GM12878 (cell line): ENCODE results near the gene SBNO2. TPM values are rescaled to one million over a fixed set of nuclear protein-coding genes. Genes with fewer than 3 reads are reported as not detected.

ENCODE experiments used
- BCL11A ChIP-seq: IDR thresholded peaks from 2 replicates; pipeline ENCODE4 v1.6.1; 2011; ENCODE audit warnings: low read depth, low read length
- BHLHE40 ChIP-seq, 2 experiments: fragments of 450-650 bp in 1 of 2; IDR thresholded peaks; 2 replicates each; pipeline ENCODE4 v1.6.1; 2011 to 2017; ENCODE audit warnings: low read depth in 2 of 2, borderline replicate concordance in 1 of 2, improper control_type of control experiment in 1 of 2, low read length in 1 of 2, mild to moderate bottlenecking in 1 of 2
- BMI1 ChIP-seq: fragments of 450-650 bp; IDR thresholded peaks from 2 replicates; pipeline ENCODE4 v1.6.1; 2016; ENCODE audit warnings: mild to moderate bottlenecking, moderate library complexity, borderline replicate concordance
- CBFB ChIP-seq: IDR thresholded peaks from 2 replicates; pipeline ENCODE4 v1.6.1; 2016; ENCODE audit warnings: antibody characterized with exemption, low read depth
- CTCF ChIP-seq, 3 experiments: IDR thresholded peaks in 2 of 3; conservative IDR thresholded peaks in 1 of 3; 2 replicates each; pipeline ENCODE4 v1.5.1; 2011; ENCODE audit warnings: low read depth in 3 of 3, low read length in 3 of 3, mild to moderate bottlenecking in 3 of 3, control low read depth in 2 of 3, moderate library complexity in 2 of 3, inconsistent platforms in 1 of 3, mixed read lengths in 1 of 3; ENCODE audit not compliant: control insufficient read depth in 2 of 3, insufficient read depth in 1 of 3; ENCODE audit errors: extremely low read depth in 1 of 3
- DPF2 ChIP-seq: fragments of 450-650 bp; IDR thresholded peaks from 2 replicates; pipeline ENCODE4 v1.6.1; 2017; ENCODE audit warnings: mild to moderate bottlenecking
- FOS ChIP-seq: IDR thresholded peaks from 3 replicates; pipeline ENCODE4 v1.6.1; 2011; ENCODE audit warnings: borderline replicate concordance; ENCODE audit not compliant: insufficient read length; ENCODE audit errors: extremely low read depth
- GABPA ChIP-seq: IDR thresholded peaks from 2 replicates; pipeline ENCODE4 v1.6.1; 2014; ENCODE audit warnings: antibody characterized with exemption, low read depth, mild to moderate bottlenecking, inconsistent platforms
- HCFC1 ChIP-seq: fragments of 150-350 bp; IDR thresholded peaks from 2 replicates; pipeline ENCODE4 v1.6.1; 2014; ENCODE audit warnings: low read length
- HDAC2 ChIP-seq: fragments of 200-600 bp; sonication (generic); IDR thresholded peaks from 2 replicates; pipeline ENCODE4 v1.6.1; 2017
- KDM1A ChIP-seq: fragments of 200-600 bp; sonication (generic); IDR thresholded peaks from 2 replicates; pipeline ENCODE4 v1.6.1; 2016; ENCODE audit warnings: borderline replicate concordance
- MTA2 ChIP-seq: fragments of 450-650 bp; IDR thresholded peaks from 2 replicates; pipeline ENCODE4 v1.6.1; 2016; ENCODE audit warnings: low read depth, mild to moderate bottlenecking, moderate library complexity
- NBN ChIP-seq: fragments of 450-650 bp; IDR thresholded peaks from 2 replicates; pipeline ENCODE4 v1.6.1; 2016
- NFYA ChIP-seq: IDR thresholded peaks from 2 replicates; pipeline ENCODE4 v1.6.1; 2011; ENCODE audit warnings: low read depth, mild to moderate bottlenecking, low read length, improper control_type of control experiment, borderline replicate concordance
- PAX5 ChIP-seq: IDR thresholded peaks from 2 replicates; pipeline ENCODE4 v1.6.1; 2011; ENCODE audit warnings: low read depth, low read length, borderline replicate concordance
- PML ChIP-seq: IDR thresholded peaks from 2 replicates; pipeline ENCODE4 v1.6.1; 2012; ENCODE audit warnings: low read length, inconsistent platforms
- RAD51 ChIP-seq: fragments of 450-650 bp; IDR thresholded peaks from 2 replicates; pipeline ENCODE4 v1.6.1; 2016; ENCODE audit warnings: moderate library complexity, mild to moderate bottlenecking, inconsistent platforms
- RBBP5 ChIP-seq: fragments of 200-600 bp; sonication (generic); conservative IDR thresholded peaks from 2 replicates; pipeline ENCODE4 v1.6.1; 2016
- STAT1 ChIP-seq: fragments of 450-650 bp; conservative IDR thresholded peaks from 2 replicates; pipeline ENCODE4 v1.6.1; 2014; ENCODE audit warnings: antibody characterized with exemption, mild to moderate bottlenecking
- TCF7 ChIP-seq: IDR thresholded peaks from 2 replicates; pipeline ENCODE4 v1.6.1; 2014; ENCODE audit warnings: antibody characterized with exemption, borderline replicate concordance
- ZNF217 ChIP-seq: fragments of 450-650 bp; IDR thresholded peaks from 2 replicates; pipeline ENCODE4 v1.6.1; 2017; ENCODE audit warnings: antibody characterized with exemption, mild to moderate bottlenecking
- ZNF24 ChIP-seq: fragments of 450-650 bp; IDR thresholded peaks from 2 replicates; pipeline ENCODE4 v1.6.1; 2017; ENCODE audit warnings: antibody characterized with exemption, mild to moderate bottlenecking
- polyA plus RNA-seq, 11 experiments: library from polyadenylated mRNA; depleted of rRNA in 4 of 11; unstranded in 6 of 11; stranded (reverse) in 5 of 11; fragments of >200 nt; fragmentation: Nextera tagmentation in 4 of 11; fragmentation: Illumina TruSeq in 1 of 11; extraction: Ambion mirVana in 4 of 11; extraction: Trizol in 1 of 11; gene quantifications; 1 replicate in 1 of 11; 2 replicates in 10 of 11; pipeline versions ENCODE4 v1.2.1 to v1.2.3, GENCODE V29; 2011 to 2016; ENCODE audit warnings: inconsistent platforms in 2 of 11, missing spikeins in 2 of 11, low read depth in 1 of 11
- total RNA-seq, 4 experiments: library from RNA; depleted of rRNA in 3 of 4; stranded (reverse); fragments of >200 nt in 3 of 4; fragmentation: Illumina TruSeq in 1 of 4; extraction: Trizol in 1 of 4; gene quantifications; 2 replicates each; pipeline versions ENCODE4 v1.2.1 to v1.2.3, GENCODE V29; 2013 to 2021
- TF ChIP-seq, protein P1 (sequence below): IDR thresholded peaks from 2 replicates; pipeline ENCODE4 v1.6.1; 2012; ENCODE audit warnings: low read depth, low read length, improper control_type of control experiment
- TF ChIP-seq, protein P2 (sequence below): IDR thresholded peaks from 2 replicates; pipeline ENCODE4 v1.6.1; 2012; ENCODE audit warnings: mild to moderate bottlenecking, low read depth, low read length
- TF ChIP-seq, protein P3 (sequence below): fragments of 450-650 bp; IDR thresholded peaks from 2 replicates; pipeline ENCODE4 v1.6.1; 2017; ENCODE audit warnings: borderline replicate concordance

SBNO2 gene
- total and polyA plus RNA-seq, 10 of the 15 experiments (the other 5 are each of a cell fraction or from before 2014, with no cell fraction given) = 0.08 to 44.6 (median 5.4) TPM

DNA sequence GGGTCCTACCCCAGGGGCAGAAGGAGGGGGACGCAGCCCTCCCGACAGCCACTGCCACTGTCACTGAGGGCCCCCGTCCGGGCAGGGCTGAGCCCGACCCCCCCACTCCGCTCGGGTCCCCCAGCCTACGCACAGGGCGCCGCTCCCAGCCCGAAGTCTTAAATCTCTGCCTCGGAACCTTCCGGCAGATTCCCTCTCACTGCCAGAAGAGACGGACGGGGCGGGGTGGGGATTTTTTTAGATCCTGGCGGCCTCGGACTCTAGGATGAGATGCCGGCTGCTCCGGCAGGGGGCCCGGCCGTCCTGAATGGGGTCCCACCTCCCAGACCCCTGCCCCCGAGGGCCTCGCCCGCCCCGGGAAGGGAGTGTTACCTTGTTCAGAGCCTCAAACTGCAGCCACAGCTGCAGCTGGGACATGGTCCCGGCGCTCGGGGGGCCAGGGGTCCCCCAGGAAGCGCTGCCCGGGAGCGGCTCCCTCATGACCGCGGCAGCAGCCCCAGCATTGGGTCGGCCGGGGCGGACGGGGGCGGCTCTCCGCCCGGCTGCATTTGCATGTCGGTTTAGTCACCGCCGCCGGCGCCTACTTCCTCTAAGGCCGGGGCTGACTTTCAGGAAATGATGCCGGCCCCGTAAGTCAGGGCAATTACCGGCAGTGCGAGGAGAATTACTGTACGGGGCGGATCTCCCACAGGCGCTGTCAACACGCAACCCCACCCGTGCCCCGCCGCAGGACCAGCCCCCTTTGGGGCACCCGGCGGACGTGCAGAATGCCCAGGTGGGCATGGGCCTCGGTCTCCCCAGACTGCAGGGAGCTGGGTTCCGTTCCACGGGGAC, 42.1 kb downstream of the SBNO2 start (continued):
- no peak for TF ChIP-seq NFYA
- TF ChIP-seq STAT1 = no peak
- TF ChIP-seq DPF2 = peak; percentile 65
- TF ChIP-seq MTA2 = no peak
- TF ChIP-seq NBN = no peak
- TF ChIP-seq ZNF217 = no peak
- TF ChIP-seq RAD51 = no peak
- TF ChIP-seq BCL11A = no peak
- TF ChIP-seq RBBP5 = no peak
- TF ChIP-seq PML = no peak
- TF ChIP-seq, protein P1, sequence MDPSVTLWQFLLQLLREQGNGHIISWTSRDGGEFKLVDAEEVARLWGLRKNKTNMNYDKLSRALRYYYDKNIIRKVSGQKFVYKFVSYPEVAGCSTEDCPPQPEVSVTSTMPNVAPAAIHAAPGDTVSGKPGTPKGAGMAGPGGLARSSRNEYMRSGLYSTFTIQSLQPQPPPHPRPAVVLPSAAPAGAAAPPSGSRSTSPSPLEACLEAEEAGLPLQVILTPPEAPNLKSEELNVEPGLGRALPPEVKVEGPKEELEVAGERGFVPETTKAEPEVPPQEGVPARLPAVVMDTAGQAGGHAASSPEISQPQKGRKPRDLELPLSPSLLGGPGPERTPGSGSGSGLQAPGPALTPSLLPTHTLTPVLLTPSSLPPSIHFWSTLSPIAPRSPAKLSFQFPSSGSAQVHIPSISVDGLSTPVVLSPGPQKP = peak; percentile 41; the same call in 1 of the 2 replicates
- TF ChIP-seq TCF7 = no peak
- TF ChIP-seq, protein P2, sequence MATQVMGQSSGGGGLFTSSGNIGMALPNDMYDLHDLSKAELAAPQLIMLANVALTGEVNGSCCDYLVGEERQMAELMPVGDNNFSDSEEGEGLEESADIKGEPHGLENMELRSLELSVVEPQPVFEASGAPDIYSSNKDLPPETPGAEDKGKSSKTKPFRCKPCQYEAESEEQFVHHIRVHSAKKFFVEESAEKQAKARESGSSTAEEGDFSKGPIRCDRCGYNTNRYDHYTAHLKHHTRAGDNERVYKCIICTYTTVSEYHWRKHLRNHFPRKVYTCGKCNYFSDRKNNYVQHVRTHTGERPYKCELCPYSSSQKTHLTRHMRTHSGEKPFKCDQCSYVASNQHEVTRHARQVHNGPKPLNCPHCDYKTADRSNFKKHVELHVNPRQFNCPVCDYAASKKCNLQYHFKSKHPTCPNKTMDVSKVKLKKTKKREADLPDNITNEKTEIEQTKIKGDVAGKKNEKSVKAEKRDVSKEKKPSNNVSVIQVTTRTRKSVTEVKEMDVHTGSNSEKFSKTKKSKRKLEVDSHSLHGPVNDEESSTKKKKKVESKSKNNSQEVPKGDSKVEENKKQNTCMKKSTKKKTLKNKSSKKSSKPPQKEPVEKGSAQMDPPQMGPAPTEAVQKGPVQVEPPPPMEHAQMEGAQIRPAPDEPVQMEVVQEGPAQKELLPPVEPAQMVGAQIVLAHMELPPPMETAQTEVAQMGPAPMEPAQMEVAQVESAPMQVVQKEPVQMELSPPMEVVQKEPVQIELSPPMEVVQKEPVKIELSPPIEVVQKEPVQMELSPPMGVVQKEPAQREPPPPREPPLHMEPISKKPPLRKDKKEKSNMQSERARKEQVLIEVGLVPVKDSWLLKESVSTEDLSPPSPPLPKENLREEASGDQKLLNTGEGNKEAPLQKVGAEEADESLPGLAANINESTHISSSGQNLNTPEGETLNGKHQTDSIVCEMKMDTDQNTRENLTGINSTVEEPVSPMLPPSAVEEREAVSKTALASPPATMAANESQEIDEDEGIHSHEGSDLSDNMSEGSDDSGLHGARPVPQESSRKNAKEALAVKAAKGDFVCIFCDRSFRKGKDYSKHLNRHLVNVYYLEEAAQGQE = no peak
- no peak for TF ChIP-seq GABPA
- TF ChIP-seq CTCF (IDR thresholded peaks at IDR 0.05 in 2 of 3, conservative IDR thresholded peaks at IDR 0.05 in 1 of 3; ENCODE audit: control insufficient read depth in 2 of 3, extremely low read depth in 1 of 3, insufficient read depth in 1 of 3, low read depth in 3 of 3, low read length in 3 of 3) = no peak
- TF ChIP-seq KDM1A = no peak
- no peak; the same call in 1 of the 2 replicates for TF ChIP-seq CBFB
- peak; percentile 49 to 65; a peak in 3 of 4 replicates for TF ChIP-seq BHLHE40 (IDR thresholded peaks at IDR 0.05; ENCODE audit: borderline replicate concordance in 1 of 2, low read depth in 2 of 2, low read length in 1 of 2)
- TF ChIP-seq FOS = no peak
- no peak for TF ChIP-seq ZNF24
- TF ChIP-seq, protein P3, sequence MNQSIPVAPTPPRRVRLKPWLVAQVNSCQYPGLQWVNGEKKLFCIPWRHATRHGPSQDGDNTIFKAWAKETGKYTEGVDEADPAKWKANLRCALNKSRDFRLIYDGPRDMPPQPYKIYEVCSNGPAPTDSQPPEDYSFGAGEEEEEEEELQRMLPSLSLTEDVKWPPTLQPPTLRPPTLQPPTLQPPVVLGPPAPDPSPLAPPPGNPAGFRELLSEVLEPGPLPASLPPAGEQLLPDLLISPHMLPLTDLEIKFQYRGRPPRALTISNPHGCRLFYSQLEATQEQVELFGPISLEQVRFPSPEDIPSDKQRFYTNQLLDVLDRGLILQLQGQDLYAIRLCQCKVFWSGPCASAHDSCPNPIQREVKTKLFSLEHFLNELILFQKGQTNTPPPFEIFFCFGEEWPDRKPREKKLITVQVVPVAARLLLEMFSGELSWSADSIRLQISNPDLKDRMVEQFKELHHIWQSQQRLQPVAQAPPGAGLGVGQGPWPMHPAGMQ = no peak
- no peak for TF ChIP-seq HCFC1
- TF ChIP-seq BMI1 = no peak
- no peak for TF ChIP-seq HDAC2
- no peak for TF ChIP-seq PAX5
